ENCODE results near the gene MYH13. TPM values are rescaled to one million over a fixed set of nuclear protein-coding genes. Genes with fewer than 3 reads are reported as not detected.

MYH13 gene
- polyA plus RNA-seq, 1 of the 3 experiments (the other 2 are of a cell fraction): not detected

DNA sequence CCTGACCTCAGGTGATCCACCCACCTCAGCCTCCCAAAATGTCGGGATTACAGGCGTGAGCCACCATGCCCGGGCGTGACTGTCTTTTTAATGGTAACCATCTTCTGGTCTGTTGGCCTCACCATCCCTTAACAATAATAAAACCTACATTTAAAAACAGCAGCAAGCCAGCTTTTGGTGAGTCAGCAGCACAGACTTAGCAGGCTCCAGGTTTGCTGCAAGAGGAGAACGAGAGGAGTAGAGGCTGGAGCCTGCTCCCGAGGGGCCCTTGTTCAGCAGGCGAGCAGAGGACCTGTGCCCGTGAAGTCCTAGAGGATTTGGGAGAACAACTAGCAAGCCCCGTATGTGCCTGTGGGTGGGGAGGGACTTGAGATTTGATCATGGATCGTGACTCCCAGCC lies 35.7 kb downstream of the MYH13 start:
- H3K4me2 ChIP-seq: no peak overlapping the region
- ChIA-PET CTCF (no interaction called here), POLR2A (no interaction called here)
- no peak for DNase-seq
- H3K79me2 ChIP-seq (ENCODE audit: insufficient read depth): no peaks in the 10 kb centered on the region
- H3K9ac ChIP-seq: no peak overlapping the region
- H3K36me3 ChIP-seq (replicated peaks in 1 of 2; ENCODE audit: control insufficient read depth in 1 of 2, insufficient read depth in 2 of 2, low read length in 1 of 2): no peaks in the 10 kb centered on the region
- no peaks in the 10 kb centered on the region for H3K4me1 ChIP-seq (ENCODE audit: control insufficient read depth in 1 of 2, insufficient read depth in 2 of 2, low read depth in 1 of 2, low read length in 1 of 2)
- TF ChIP-seq POLR2AphosphoS5 (IDR thresholded peaks at IDR 0.05; ENCODE audit: low read depth, low read length) (no peak), GABPA (IDR thresholded peaks at IDR 0.05; ENCODE audit: low read depth) (no peak), MAX (IDR thresholded peaks at IDR 0.05; ENCODE audit: low read depth) (no peak), USF1 (IDR thresholded peaks at IDR 0.05; ENCODE audit: borderline replicate concordance, low read depth) (no peak), SMC3 (IDR thresholded peaks at IDR 0.05; ENCODE audit: low read depth, low read length) (no peak), MXI1 (IDR thresholded peaks at IDR 0.05; ENCODE audit: low read depth, low read length) (no peak), RAD21 (IDR thresholded peaks at IDR 0.05; ENCODE audit: low read length) (no peak), GATA2 (CRISPR knock-in tag; IDR thresholded peaks at IDR 0.05) (no peak), EP300 (IDR thresholded peaks at IDR 0.05; ENCODE audit: borderline replicate concordance in 1 of 2, low read depth in 1 of 2, low read length in 1 of 2) (no peak), RCOR1 (IDR thresholded peaks at IDR 0.05; ENCODE audit: low read length) (no peak)
- TF ChIP-seq, protein P1, sequence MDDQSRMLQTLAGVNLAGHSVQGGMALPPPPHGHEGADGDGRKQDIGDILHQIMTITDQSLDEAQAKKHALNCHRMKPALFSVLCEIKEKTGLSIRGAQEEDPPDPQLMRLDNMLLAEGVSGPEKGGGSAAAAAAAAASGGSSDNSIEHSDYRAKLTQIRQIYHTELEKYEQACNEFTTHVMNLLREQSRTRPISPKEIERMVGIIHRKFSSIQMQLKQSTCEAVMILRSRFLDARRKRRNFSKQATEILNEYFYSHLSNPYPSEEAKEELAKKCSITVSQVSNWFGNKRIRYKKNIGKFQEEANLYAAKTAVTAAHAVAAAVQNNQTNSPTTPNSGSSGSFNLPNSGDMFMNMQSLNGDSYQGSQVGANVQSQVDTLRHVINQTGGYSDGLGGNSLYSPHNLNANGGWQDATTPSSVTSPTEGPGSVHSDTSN (IDR thresholded peaks at IDR 0.05): no peak
- no peak overlapping the region for H3K27ac ChIP-seq (ENCODE audit: low read depth in 2 of 2, low read length in 1 of 2)
- H3K27me3 ChIP-seq (ENCODE audit: insufficient read depth): no peaks in the 10 kb centered on the region; the same call in 1 of the 2 replicates
- 36% methylated on average over 10 of the region's 10 CpGs for whole genome bisulfite sequencing (ENCODE audit: low lambda C conversion rate)
- no peaks in the 10 kb centered on the region for H3F3A ChIP-seq (replicated peaks; ENCODE audit: insufficient read depth)
- no peak overlapping the region for H2AFZ ChIP-seq (ENCODE audit: low read depth)
- H3K9me2 ChIP-seq: no peaks in the 10 kb centered on the region
- no peak overlapping the region for H3K4me3 ChIP-seq (ENCODE audit: low read depth in 2 of 2, low read length in 1 of 2)
- no peaks in the 10 kb centered on the region for H4K20me1 ChIP-seq (ENCODE audit: insufficient read depth)
- no peaks in the 10 kb centered on the region for H3K9me3 ChIP-seq

GRCh38 chr17:10336393-10336792 lies 36.4 kb downstream of the MYH13 start:
- Histone ChIP-seq H4K20me1 (ENCODE audit: insufficient read depth) (no peaks in the 10 kb centered on the region), H3K9me3 (no peaks in the 10 kb centered on the region), H3K9ac (no peak overlapping the region), H3K4me3 (ENCODE audit: low read depth in 2 of 2, low read length in 1 of 2) (no peak overlapping the region), H3K36me3 (replicated peaks in 1 of 2; ENCODE audit: control insufficient read depth in 1 of 2, insufficient read depth in 2 of 2, low read length in 1 of 2) (no peaks in the 10 kb centered on the region), H3F3A (replicated peaks; ENCODE audit: insufficient read depth) (no peaks in the 10 kb centered on the region), H3K27me3 (ENCODE audit: insufficient read depth) (no peaks in the 10 kb centered on the region; the same call in 1 of the 2 replicates), H2AFZ (ENCODE audit: low read depth) (no peak overlapping the region), H3K4me2 (no peak overlapping the region), H3K79me2 (ENCODE audit: insufficient read depth) (no peaks in the 10 kb centered on the region), H3K27ac (ENCODE audit: low read depth in 2 of 2, low read length in 1 of 2) (no peak overlapping the region), H3K9me2 (no peaks in the 10 kb centered on the region), H3K4me1 (ENCODE audit: control insufficient read depth in 1 of 2, insufficient read depth in 2 of 2, low read depth in 1 of 2, low read length in 1 of 2) (no peaks in the 10 kb centered on the region)
- POLR2A ChIA-PET: no interaction called here
- 39% methylated on average over 7 of the region's 7 CpGs for WGBS (ENCODE audit: low lambda C conversion rate)
- no peak for DNase-seq
- TF ChIP-seq, protein P2, sequence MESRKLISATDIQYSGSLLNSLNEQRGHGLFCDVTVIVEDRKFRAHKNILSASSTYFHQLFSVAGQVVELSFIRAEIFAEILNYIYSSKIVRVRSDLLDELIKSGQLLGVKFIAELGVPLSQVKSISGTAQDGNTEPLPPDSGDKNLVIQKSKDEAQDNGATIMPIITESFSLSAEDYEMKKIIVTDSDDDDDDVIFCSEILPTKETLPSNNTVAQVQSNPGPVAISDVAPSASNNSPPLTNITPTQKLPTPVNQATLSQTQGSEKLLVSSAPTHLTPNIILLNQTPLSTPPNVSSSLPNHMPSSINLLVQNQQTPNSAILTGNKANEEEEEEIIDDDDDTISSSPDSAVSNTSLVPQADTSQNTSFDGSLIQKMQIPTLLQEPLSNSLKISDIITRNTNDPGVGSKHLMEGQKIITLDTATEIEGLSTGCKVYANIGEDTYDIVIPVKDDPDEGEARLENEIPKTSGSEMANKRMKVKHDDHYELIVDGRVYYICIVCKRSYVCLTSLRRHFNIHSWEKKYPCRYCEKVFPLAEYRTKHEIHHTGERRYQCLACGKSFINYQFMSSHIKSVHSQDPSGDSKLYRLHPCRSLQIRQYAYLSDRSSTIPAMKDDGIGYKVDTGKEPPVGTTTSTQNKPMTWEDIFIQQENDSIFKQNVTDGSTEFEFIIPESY (IDR thresholded peaks at IDR 0.05; ENCODE audit: borderline replicate concordance, low read depth): no peak
- no peak for TF ChIP-seq GATA2 (CRISPR knock-in tag; IDR thresholded peaks at IDR 0.05)
- CTCF ChIA-PET: interaction anchor here (1.0 kb wide), 1 partner anchor 22 kb away, joined by 4 read pairs; no protein-coding TSS in a partner anchor

Data from SK-N-SH (cell line).